Nephron (organoid): Measurements from ENCODE around the gene ZNRF1.

ENCODE experiments used
- H3K27ac Mint-ChIP-seq, 3 experiments: 2 replicates each; pipeline ENCODE4 v1.8.0; 2020; ENCODE audit warnings: mixed read lengths in 3 of 3, mild to moderate bottlenecking in 2 of 3, moderate library complexity in 1 of 3
- H3K27me3 Mint-ChIP-seq: 2 replicates; pipeline ENCODE4 v1.8.0; 2021; ENCODE audit warnings: low read depth, mild to moderate bottlenecking, moderate library complexity, mixed read lengths
- H3K36me3 Mint-ChIP-seq: 2 replicates; pipeline ENCODE4 v1.8.0; 2020; ENCODE audit warnings: low read depth, mixed read lengths
- H3K4me1 Mint-ChIP-seq: 2 replicates; pipeline ENCODE4 v1.8.0; 2020; ENCODE audit warnings: mixed read lengths
- H3K4me3 Mint-ChIP-seq, 3 experiments: 2 replicates each; pipeline ENCODE4 v1.8.0; 2020; ENCODE audit warnings: mild to moderate bottlenecking in 3 of 3, mixed read lengths in 3 of 3, moderate library complexity in 2 of 3
- H3K9me3 Mint-ChIP-seq: 2 replicates; pipeline ENCODE4 v1.8.0; 2020; ENCODE audit warnings: mixed read lengths
- TF ChIP-seq, protein P1 (sequence below), 3 experiments: fragments of 200-600 bp; sonication (generic); IDR thresholded peaks; one replicate each; pipeline ENCODE4 v1.5.0; 2021; ENCODE audit warnings: antibody characterized with exemption in 3 of 3; ENCODE audit not compliant: unreplicated experiment in 3 of 3

Gene ZNRF1

DNA sequence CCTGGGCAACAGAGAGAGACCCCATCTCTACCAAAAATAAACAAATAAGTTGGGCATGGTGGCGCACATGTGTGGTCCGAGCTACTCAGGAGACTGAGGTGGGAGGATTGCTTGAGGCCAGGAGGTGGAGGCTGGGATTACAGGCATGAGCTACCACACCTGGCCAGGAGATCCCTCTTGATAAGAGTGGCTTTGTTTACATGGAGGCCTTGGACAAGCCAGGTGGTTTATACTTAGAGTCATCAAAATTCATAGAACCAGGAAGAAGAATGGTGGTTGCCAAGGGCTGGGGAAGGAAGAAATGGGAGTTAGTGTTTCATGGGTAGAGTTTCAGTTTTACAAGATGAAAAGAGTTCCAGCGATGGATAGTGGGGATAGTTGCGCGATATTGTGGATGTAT lies 140.7 kb downstream of the ZNRF1 start:
- Mint-ChIP-seq H3K4me3 (no peak overlapping the region), H3K27ac (no peak overlapping the region), H3K36me3 (no peaks in the 10 kb centered on the region), H3K27me3 (no peaks in the 10 kb centered on the region), H3K4me1 (no peaks in the 10 kb centered on the region), H3K9me3 (no peaks in the 10 kb centered on the region)
- TF ChIP-seq, protein P1, sequence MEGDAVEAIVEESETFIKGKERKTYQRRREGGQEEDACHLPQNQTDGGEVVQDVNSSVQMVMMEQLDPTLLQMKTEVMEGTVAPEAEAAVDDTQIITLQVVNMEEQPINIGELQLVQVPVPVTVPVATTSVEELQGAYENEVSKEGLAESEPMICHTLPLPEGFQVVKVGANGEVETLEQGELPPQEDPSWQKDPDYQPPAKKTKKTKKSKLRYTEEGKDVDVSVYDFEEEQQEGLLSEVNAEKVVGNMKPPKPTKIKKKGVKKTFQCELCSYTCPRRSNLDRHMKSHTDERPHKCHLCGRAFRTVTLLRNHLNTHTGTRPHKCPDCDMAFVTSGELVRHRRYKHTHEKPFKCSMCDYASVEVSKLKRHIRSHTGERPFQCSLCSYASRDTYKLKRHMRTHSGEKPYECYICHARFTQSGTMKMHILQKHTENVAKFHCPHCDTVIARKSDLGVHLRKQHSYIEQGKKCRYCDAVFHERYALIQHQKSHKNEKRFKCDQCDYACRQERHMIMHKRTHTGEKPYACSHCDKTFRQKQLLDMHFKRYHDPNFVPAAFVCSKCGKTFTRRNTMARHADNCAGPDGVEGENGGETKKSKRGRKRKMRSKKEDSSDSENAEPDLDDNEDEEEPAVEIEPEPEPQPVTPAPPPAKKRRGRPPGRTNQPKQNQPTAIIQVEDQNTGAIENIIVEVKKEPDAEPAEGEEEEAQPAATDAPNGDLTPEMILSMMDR (IDR thresholded peaks at IDR 0.05; ENCODE audit: unreplicated experiment in 3 of 3) = no peak

DNA sequence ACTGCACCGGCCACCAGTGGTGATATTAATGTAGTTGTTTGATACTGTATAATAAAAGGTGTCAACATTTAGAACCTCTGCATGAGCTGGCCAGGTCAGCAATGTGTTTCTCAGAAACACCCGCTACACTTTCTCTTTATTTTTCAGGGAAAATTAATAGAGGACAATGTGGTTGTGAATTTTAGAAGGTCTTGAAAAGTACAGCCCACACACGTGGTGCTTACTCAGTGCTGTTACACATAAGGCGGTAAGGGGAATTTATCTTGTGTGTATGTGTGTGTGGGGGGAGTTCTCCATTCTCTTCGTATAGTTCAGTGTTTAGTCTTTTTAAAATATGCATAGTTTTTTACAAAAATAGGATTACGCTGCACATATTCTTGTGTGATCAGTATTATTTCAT lies 145.1 kb downstream of the ZNRF1 start:
- Mint-ChIP-seq H3K9me3 (peaks cover under 1% of the 10 kb centered on the region), H3K4me1 (peaks cover 1% of the 10 kb centered on the region), H3K36me3 (peaks cover 1% of the 10 kb centered on the region), H3K27me3 (no peaks in the 10 kb centered on the region), H3K27ac (no peak overlapping the region), H3K4me3 (no peak overlapping the region)
- TF ChIP-seq, protein P1 (IDR thresholded peaks at IDR 0.05; ENCODE audit: unreplicated experiment in 3 of 3) = no peak

DNA sequence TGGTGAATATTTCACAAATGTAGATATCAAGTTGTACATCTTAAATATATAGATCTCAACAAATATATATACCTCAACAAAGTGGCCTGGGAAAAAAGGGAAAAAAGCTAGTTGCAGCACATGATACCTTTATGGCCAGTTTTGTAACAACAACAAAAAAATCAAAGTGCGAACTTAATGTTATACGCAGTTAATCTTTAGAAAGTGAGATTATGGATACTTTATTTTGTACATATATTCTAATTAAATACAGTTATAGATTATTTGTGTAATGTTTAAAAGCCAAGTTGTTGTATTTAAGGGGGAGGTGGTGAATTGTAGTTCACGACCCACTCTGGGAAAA lies 149.1 kb downstream of the ZNRF1 start:
- TF ChIP-seq, protein P1 (IDR thresholded peaks at IDR 0.05; ENCODE audit: unreplicated experiment in 3 of 3) = no peak
- Mint-ChIP-seq H3K4me1 (peaks cover 5% of the 10 kb centered on the region), H3K27me3 (no peaks in the 10 kb centered on the region), H3K36me3 (peaks cover 37% of the 10 kb centered on the region), H3K27ac (peak overlapping the region; percentile 47 to 90 (median 89)), H3K4me3 (peak overlapping the region; percentile 84 to 97 (median 97)), H3K9me3 (peaks cover 29% of the 10 kb centered on the region)

DNA sequence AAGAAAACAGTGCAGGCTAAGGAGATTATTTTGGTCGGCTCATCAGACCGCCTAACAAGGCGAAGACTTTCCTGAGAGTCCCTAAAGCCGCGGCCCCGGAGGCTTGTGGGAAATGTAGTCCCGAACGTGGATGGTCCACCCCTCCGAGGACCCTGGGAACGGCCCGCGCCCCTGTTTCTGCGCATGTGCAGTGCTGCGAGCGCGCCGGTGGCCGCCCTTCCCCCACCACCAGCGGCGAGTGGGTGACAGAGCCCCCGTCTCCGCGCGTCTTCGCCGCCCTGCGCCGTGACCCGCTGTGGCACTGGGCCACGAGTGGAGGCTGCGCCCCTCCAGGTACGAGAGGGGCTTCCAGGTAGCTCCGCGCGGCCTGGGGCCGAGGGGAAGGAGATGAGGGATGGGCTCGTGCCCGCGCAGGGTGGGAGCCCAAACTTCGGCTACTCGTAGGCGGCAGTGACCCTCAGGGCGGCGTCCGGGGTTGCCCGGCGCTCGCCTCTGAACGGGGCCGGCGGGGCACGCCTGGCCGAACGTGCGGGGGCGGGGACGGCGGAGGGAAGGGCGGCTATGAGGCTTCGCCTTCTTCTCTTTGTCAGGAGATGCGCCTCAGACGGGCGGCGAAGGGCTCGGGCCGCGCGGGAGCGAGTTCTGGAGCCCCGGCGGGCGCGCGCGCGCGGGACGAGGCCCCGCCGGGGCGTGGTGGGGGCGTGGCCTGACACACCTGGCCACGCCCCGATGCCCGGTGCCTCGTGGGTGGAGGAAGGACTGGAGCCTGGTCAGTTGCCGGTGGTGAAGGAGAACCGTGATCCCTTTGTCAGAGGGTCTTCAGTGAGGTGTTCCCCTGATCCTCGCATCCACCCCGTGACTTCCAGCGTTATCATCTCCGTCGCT lies 149.7 kb downstream of the ZNRF1 start, which contains the start of gene ZFP1:
Gene ZFP1 (plus strand): TSS at position 214 of the 885 bp plus-strand sequence. CDS start 4,428 bp downstream, outside the sequence.
- Mint-ChIP-seq H3K27me3 (no peaks in the 10 kb centered on the region), H3K36me3 (peaks cover 44% of the 10 kb centered on the region), H3K4me1 (peaks cover 5% of the 10 kb centered on the region), H3K4me3 (peak within 1 kb of the TSS; percentile 84 to 97 (median 97)), H3K9me3 (peaks cover 34% of the 10 kb centered on the region), H3K27ac (peak within 1 kb of the TSS; percentile 71 to 95 (median 91))
- TF ChIP-seq, protein P1 (IDR thresholded peaks at IDR 0.05; ENCODE audit: unreplicated experiment in 3 of 3) = no peak

DNA sequence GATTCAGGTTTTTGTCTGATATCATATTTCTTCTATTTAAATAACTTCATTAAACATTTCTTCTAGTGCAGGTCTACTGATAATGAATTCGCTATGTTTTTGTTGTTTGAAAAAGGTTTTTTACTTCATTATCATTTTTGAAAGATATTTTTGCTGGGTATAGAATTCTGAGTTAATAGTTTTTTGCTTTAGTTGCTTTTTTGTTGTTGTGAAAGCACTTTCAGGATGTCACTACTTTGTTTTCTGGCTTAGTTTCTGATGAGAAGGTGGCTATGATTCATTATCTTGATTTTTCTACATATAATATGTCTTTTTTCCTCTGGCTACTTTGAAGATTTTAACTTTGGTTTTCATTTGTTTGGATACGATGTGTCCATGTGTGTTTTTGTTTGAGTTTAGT lies 153.0 kb downstream of the ZNRF1 start:
- Mint-ChIP-seq H3K9me3 (peaks cover 52% of the 10 kb centered on the region), H3K4me1 (peaks cover 5% of the 10 kb centered on the region), H3K36me3 (peaks cover 76% of the 10 kb centered on the region), H3K27me3 (no peaks in the 10 kb centered on the region), H3K4me3 (peak overlapping the region; percentile 32 to 77 (median 65)), H3K27ac (no peak overlapping the region)
- TF ChIP-seq, protein P1 (IDR thresholded peaks at IDR 0.05; ENCODE audit: unreplicated experiment in 3 of 3) = no peak
